IgD-negative memory B cell (primary cell): ENCODE data around the gene RNPS1. TPM values are rescaled to one million over a fixed set of nuclear protein-coding genes. Genes with fewer than 3 reads are reported as not detected.
A peak's percentile ranks its signal among the peaks of the same experiment; 100 is the strongest.
"Not testable (repeated sequence)": the region's sequence is repeated elsewhere in the genome, so short reads cannot be mapped to it uniquely, and the experiment has no call there.

ENCODE experiments used
- H3K27ac Mint-ChIP-seq, 3 donors: one replicate each; pipeline ENCODE4 v1.8.0; 2020 to 2022; ENCODE audit warnings: mild to moderate bottlenecking in 3 of 3, mixed read lengths in 3 of 3, moderate library complexity in 1 of 3
- H3K27me3 Mint-ChIP-seq: one replicate; pipeline ENCODE4 v1.8.0; 2021; ENCODE audit warnings: mixed read lengths
- H3K36me3 Mint-ChIP-seq: one replicate; pipeline ENCODE4 v1.8.0; 2020; ENCODE audit warnings: mild to moderate bottlenecking, mixed read lengths
- H3K4me1 Mint-ChIP-seq, 3 donors: one replicate each; pipeline ENCODE4 v1.8.0; 2020 to 2022; ENCODE audit warnings: mixed read lengths in 3 of 3, mild to moderate bottlenecking in 1 of 3
- H3K4me3 Mint-ChIP-seq, 4 donors: one replicate each; pipeline ENCODE4 v1.8.0; 2020 to 2022; ENCODE audit warnings: mild to moderate bottlenecking in 4 of 4, mixed read lengths in 4 of 4, moderate library complexity in 3 of 4
- H3K9me3 Mint-ChIP-seq, 3 donors: one replicate each; pipeline ENCODE4 v1.8.0; 2020 to 2021; ENCODE audit warnings: mixed read lengths in 3 of 3, mild to moderate bottlenecking in 1 of 3
- polyA plus RNA-seq: library from polyadenylated mRNA; unstranded; fragments of 300-500 nt; fragmentation: Illumina TruSeq; gene quantifications from one replicate; pipeline ENCODE4 v1.2.3, GENCODE V29; 2021

The RNPS1 gene
- polyA plus RNA-seq, 1 donor from 2014 or later, result 330 TPM

DNA sequence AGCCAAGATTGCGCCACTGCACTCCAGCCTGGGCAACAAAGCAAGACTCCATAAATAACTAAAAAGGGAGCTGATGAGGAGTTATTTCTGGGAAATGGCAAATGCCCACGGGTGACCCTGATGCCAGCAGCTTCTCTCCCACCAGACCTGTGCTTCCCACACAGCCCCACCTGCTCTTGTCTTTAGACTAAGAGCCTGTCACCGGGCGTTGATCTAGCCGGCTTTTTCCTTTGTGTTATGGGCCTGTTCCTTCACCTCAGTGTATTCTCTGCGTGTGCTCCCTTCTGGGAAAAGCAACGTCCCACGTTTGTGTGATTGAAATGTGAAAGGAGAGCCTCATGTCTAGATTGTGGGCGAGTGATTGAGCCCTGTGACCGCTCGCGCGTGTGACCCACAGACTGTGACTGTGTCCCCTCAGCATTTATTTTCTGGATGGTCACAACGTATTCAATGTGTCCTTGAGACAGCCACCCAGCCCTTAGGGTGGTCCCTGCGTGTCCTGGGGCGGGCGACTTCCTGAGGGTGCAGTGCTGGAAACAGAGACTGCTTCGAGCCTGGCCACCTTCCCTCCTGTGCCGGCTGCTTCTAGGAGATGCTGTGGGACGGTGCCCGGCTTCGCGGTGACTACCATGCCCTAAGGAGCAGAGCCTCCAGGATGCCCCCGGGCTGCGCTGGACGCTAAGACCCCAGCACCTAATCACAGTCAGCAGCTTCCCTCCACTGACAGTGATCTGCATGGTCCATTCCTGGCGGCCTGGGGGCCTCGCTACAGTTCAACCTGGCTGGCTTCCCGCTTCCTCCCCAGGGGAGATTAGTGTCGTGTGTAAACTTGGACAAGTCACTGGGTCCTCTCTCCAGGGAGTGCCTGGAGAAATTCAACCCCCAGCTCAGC lies 7.8 kb upstream of the RNPS1 start:
- no peaks in the 10 kb centered on the region for H3K4me1 Mint-ChIP-seq
- no peaks in the 10 kb centered on the region for H3K36me3 Mint-ChIP-seq

DNA sequence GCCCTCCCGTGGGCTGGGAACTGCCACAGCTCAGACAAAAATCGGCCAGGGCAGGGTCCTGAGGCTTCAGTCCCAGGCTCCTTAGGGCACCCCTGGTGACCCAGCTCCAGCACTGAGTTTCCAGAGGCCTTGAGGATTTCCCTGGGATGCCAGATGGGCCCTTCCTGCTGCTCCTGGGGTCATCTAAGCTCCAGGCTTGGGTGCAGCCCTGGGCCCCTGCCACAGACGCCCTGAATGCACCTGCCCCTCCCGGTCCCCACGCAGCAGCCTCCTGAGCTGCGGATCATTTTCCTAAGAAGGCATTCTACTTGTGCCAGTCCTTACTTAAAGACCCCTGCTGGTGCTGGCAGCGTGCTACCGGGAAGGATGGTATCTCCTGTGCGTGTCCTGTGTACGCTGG lies 6.0 kb upstream of the RNPS1 start:
- Mint-ChIP-seq H3K4me3 (peak overlapping the region in 1 of 4 donors; percentile 20), H3K9me3 (no peaks in the 10 kb centered on the region), H3K36me3 (no peaks in the 10 kb centered on the region), H3K27me3 (no peaks in the 10 kb centered on the region), H3K4me1 (peaks cover 0 to 7% (median 6%) of the 10 kb centered on the region in 3 donors), H3K27ac (peak overlapping the region in 1 of 3 donors; percentile 45)

More for the DNA sequence above, 7.8 kb upstream of the RNPS1 start:
- H3K27ac Mint-ChIP-seq, result no peak overlapping the region
- H3K27me3 Mint-ChIP-seq, result no peaks in the 10 kb centered on the region
- H3K4me3 Mint-ChIP-seq, result no peak overlapping the region
- H3K9me3 Mint-ChIP-seq, result no peaks in the 10 kb centered on the region

DNA sequence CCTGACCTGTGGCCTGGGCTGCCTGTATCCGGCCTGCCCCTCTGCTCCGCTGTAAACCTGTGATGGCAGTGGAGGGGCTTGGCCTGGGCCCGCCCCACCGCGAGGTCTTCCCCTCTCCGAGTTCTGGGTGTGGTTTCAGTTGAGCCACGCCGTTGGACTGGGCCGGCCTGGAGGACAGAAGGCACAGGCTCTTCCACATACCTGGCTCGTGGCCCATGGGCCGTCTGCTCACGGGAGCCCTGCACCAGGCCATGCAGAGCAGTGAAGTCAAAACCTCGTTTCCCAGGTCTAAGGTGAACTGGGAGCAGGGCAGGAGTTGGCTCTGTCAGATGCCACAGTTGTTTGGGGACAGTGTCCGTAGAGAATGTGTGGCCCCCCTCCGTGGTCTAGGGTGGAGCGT lies 5.6 kb upstream of the RNPS1 start:
- Mint-ChIP-seq H3K36me3 (no peaks in the 10 kb centered on the region), H3K27ac (no peak overlapping the region), H3K4me1 (peaks cover 0 to 7% (median 6%) of the 10 kb centered on the region in 3 donors), H3K4me3 (no peak overlapping the region), H3K27me3 (no peaks in the 10 kb centered on the region), H3K9me3 (no peaks in the 10 kb centered on the region)

GRCh38 chr16:2271848-2272461 lies 4.0 kb upstream of the RNPS1 start:
- Mint-ChIP-seq H3K4me3 (no peak overlapping the region), H3K27me3 (no peaks in the 10 kb centered on the region), H3K4me1 (peaks cover 7 to 10% (median 7%) of the 10 kb centered on the region in 3 donors), H3K9me3 (no peaks in the 10 kb centered on the region), H3K27ac (no peak overlapping the region), H3K36me3 (no peaks in the 10 kb centered on the region)

DNA sequence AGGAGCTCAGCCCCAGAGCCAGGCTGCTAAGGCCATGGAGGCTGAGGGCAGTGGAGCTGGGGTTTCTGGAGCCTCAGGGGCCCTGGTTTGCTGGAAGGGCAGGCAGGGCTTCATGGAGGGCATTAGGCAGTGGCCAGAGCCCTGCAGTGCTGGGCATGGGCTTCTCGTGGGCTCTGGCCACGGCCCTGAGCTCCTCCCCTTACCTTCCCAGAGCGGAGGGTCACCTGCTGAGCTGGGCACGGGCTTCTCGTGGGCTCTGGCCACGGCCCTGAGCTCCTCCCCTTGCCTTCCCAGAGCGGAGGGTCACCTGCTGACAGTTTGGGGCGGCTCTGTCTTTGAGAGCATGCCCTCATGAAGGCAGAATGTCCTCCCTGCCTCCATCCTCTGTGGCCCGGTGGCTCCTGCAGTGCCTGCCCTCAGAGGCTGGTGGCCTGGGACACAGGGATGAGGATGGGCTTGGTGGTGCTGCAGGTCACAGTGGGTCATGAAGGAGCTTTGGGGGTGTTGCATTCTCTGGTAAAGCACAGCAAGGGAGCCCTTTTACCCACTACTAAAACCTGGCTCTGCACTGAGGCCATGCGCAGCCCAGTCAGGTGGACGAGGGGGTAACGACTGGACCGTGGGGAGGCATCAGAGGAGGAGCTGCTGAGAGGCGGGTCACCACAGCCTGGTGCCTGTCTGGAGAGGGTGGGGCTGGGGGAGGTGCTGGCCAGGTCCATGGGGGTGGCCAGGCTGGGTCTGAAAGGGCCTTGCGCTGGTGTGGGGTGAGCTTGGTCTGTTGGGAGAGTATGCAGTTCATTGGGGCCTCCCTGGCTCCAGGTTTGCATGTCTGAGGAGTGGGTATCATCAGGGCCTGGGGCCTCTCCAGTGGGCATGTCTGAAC lies 2.9 kb upstream of the RNPS1 start:
- peaks cover 13 to 18% (median 17%) of the 10 kb centered on the region in 3 donors for H3K4me1 Mint-ChIP-seq

GRCh38 chr16:2270070-2270462 lies 2.1 kb upstream of the RNPS1 start:
- H3K27ac Mint-ChIP-seq, result peak overlapping the region; percentile 53 to 99 (median 90)
- peaks cover 15 to 22% (median 21%) of the 10 kb centered on the region in 3 donors for H3K4me1 Mint-ChIP-seq
- H3K36me3 Mint-ChIP-seq, result no peaks in the 10 kb centered on the region
- H3K4me3 Mint-ChIP-seq, result peak overlapping the region in 3 of 4 donors; percentile 98 to 99 (median 99)
- H3K27me3 Mint-ChIP-seq, result no peaks in the 10 kb centered on the region
- H3K9me3 Mint-ChIP-seq, result no peaks in the 10 kb centered on the region

More for the DNA sequence above, 2.9 kb upstream of the RNPS1 start:
- H3K27me3 Mint-ChIP-seq, result no peaks in the 10 kb centered on the region
- H3K9me3 Mint-ChIP-seq, result no peaks in the 10 kb centered on the region
- H3K27ac Mint-ChIP-seq, result peak overlapping the region in 1 of 3 donors; percentile 60
- no peaks in the 10 kb centered on the region for H3K36me3 Mint-ChIP-seq
- H3K4me3 Mint-ChIP-seq, result peak overlapping the region in 3 of 4 donors; percentile 12 to 99 (median 37)

DNA sequence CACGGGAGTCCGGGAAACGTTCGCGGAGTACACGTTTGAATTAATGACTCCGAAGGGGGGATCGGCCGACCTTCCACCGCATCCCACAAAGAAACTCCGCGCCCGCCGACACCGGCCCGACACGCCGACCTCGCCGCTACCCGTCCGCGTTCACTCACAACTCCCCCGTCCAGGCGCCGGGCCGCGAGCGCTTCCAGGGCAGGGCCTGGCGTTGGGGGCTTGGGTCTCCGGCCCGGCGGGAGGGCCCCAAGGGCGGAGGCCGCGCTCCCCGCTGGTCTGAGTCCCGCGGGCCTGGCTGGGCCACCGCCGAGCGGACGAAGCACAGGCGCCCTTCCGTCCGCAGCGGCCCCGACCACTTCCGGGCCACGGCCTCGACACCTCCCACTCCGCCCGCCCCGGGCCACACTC lies 417 bp downstream of the RNPS1 start:
- H3K27ac Mint-ChIP-seq, result peak overlapping the region; percentile 99
- H3K36me3 Mint-ChIP-seq, H3K9me3 Mint-ChIP-seq, H3K27me3 Mint-ChIP-seq: not testable (repeated sequence)
- peak overlapping the region; percentile 91 to 99 (median 98) for H3K4me3 Mint-ChIP-seq
- peaks cover 18 to 30% (median 28%) of the 10 kb centered on the region in 3 donors for H3K4me1 Mint-ChIP-seq

DNA sequence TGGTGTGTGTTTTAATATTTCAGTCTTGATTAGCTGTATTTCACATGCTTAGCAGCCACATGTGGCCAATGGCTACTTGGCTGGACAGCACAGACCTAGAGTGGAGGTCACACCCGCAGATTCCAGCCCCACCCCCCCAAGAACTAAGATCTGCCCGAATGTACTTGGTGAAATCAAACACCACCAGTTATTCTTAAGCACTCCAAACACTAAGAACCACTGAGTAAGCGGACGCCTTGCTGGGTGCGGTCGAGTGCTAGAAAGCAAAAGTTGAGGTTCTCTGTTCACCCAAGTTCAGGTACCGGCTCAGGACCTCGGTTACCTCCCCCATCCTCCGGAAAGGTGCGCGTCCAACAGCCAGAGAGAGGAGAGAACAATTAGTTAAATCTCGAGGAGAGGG lies 1.0 kb downstream of the RNPS1 start:
- not testable (repeated sequence) for H3K36me3 Mint-ChIP-seq, H3K27me3 Mint-ChIP-seq, H3K9me3 Mint-ChIP-seq
- Mint-ChIP-seq H3K4me1 (peaks cover 18 to 30% (median 28%) of the 10 kb centered on the region in 3 donors), H3K4me3 (peak overlapping the region; percentile 91 to 99 (median 94)), H3K27ac (peak overlapping the region; percentile 87 to 99 (median 93))

DNA sequence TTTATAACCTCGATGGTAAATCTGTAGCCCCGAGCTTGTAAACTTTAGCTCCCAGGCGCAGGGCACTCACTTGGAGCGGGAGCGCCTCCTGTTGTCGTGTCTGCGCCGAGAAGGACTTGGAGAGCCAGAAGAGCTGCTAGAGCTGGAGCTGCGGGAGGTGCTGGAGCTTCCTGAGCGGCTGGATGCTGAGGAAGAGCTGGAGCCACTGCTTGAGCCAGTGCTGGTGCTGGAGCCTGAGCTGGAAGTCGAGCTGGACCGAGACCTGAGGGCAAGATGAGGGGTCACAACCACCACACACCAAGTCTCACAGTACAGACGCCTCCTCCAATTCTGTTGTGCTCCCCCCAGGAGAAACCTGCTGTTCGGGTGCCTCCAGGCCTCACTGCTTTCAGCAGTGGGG lies 4.9 kb downstream of the RNPS1 start:
- peak overlapping the region in 1 of 4 donors; percentile 18 for H3K4me3 Mint-ChIP-seq
- H3K27ac Mint-ChIP-seq, result peak overlapping the region in 2 of 3 donors; percentile 58 to 86
- H3K36me3 Mint-ChIP-seq, H3K9me3 Mint-ChIP-seq, H3K27me3 Mint-ChIP-seq: not testable (repeated sequence)
- H3K4me1 Mint-ChIP-seq, result peaks cover 10 to 28% (median 23%) of the 10 kb centered on the region in 3 donors

DNA sequence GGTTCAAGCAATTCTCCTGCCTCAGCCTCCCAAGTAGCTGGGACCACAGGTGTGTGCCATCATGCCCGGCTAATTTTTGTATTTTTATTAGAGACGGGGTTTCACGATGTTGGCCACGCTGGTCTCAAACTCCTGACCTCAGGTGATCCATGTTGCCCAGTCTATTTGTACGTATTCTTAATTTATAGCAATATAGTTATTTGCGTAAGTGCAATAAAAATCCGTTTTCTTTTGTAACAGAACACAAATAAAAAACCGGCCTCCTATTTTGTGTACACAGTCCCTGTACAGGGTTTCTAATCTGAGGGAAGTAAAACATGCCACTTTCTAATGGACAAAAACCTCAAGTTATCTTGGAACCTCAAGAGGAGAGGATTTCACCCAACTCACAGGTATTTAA lies 7.7 kb downstream of the RNPS1 start:
- H3K27ac Mint-ChIP-seq, result no peak overlapping the region
- H3K36me3 Mint-ChIP-seq, result no peaks in the 10 kb centered on the region

DNA sequence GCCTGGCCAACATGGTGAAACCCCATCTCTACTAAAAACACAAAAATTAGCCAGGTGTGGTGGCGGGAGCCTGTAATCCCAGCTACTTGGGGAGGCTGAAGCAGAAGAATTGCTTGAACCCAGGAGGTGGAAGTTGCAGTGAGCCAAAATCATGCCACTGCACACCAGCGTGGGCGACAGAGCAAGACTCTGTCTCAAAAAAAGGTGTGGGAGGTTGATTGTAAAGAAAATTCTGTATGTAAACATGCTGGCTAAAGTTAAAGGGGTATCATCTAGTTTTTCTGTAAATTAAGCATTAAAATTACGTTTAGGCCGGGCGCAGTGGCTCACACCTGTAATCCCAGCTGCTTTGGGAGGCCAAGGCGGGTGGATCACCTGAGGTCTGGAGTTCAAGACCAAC lies 9.4 kb downstream of the RNPS1 start:
- H3K4me3 Mint-ChIP-seq, H3K4me1 Mint-ChIP-seq, H3K9me3 Mint-ChIP-seq, H3K27me3 Mint-ChIP-seq, H3K36me3 Mint-ChIP-seq: not testable (repeated sequence)
- peak overlapping the region in 1 of 3 donors; percentile 56 for H3K27ac Mint-ChIP-seq

More for the DNA sequence above, 7.7 kb downstream of the RNPS1 start:
- H3K9me3 Mint-ChIP-seq, result no peaks in the 10 kb centered on the region
- H3K4me3 Mint-ChIP-seq, result no peak overlapping the region
- H3K4me1 Mint-ChIP-seq, result peaks cover 5 to 10% (median 9%) of the 10 kb centered on the region in 3 donors
- no peaks in the 10 kb centered on the region for H3K27me3 Mint-ChIP-seq

GRCh38 chr16:2257726-2258125 lies 10.2 kb downstream of the RNPS1 start:
- H3K4me3 Mint-ChIP-seq, result peak overlapping the region in 1 of 4 donors; percentile 17
- no peaks in the 10 kb centered on the region for H3K27me3 Mint-ChIP-seq
- H3K4me1 Mint-ChIP-seq, result peaks cover 7 to 8% (median 8%) of the 10 kb centered on the region in 3 donors
- no peak overlapping the region for H3K27ac Mint-ChIP-seq
- H3K9me3 Mint-ChIP-seq, result no peaks in the 10 kb centered on the region
- no peaks in the 10 kb centered on the region for H3K36me3 Mint-ChIP-seq

DNA sequence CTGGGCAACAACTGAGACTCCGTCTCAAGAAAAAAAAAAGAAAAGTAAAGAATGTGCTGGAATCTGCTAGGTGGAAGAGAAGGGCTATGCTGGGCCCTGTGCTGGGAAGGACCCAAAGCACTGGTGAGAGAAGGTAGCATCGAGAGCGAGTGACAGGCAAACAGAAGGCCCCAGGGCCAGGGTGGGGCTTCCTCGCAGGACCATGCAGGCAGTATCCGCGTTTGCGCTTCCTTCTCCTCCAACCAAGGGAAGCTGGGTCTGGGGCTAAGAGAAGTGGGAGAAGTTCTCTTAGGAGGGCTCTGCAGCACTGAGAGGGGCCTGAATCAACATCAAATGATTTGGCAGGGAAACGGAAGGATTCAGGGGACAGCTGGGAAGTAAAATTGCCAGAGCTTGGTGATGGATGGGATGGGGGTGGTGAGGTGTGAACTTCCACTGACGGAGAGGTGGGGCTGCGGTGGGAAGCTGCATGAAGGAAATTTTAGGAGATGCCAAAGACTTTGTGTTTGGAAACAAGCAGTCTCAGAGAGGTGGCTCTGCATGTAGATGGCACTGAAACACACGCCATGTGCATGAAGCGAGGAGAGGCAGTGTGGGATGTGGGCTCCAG lies 11.3 kb downstream of the RNPS1 start:
- no peaks in the 10 kb centered on the region for H3K9me3 Mint-ChIP-seq
- no peaks in the 10 kb centered on the region for H3K27me3 Mint-ChIP-seq
- H3K4me3 Mint-ChIP-seq, result no peak overlapping the region
- H3K36me3 Mint-ChIP-seq, result no peaks in the 10 kb centered on the region
- peaks cover 9 to 12% (median 12%) of the 10 kb centered on the region in 3 donors for H3K4me1 Mint-ChIP-seq
- H3K27ac Mint-ChIP-seq, result peak overlapping the region in 1 of 3 donors; percentile 43

- Mint-ChIP-seq H3K4me3 (peak overlapping the region in 3 of 4 donors; percentile 50 to 90 (median 81)), H3K4me1 (peaks cover 12 to 15% (median 13%) of the 10 kb centered on the region in 3 donors), H3K36me3 (no peaks in the 10 kb centered on the region), H3K27me3 (no peaks in the 10 kb centered on the region), H3K9me3 (no peaks in the 10 kb centered on the region), H3K27ac (peak overlapping the region; percentile 93 to 95 (median 94))
Observed at GRCh38 chr16:2253293-2253692, 14.6 kb downstream of the RNPS1 start.
